Posterior vena cava (tissue), 2 donors: ENCODE measurements around the gene CYBRD1. TPM values are rescaled to one million over a fixed set of nuclear protein-coding genes. Genes with fewer than 3 reads are reported as not detected.

ENCODE experiments used
- DNase-seq: peaks from one replicate; pipeline ENCODE4 v3.0.0-alpha.2; 2020; ENCODE audit warnings: low spot score
- intact Hi-C, 2 donors: fragments of 100-400 bp; cut with DNase I; formaldehyde crosslinking; loops; one replicate each; pipeline versions ENCODE4 v1.14.1 to v1.14.2; 2022 to 2023
- total RNA-seq, 2 donors: library from RNA; stranded (reverse); fragmentation: NEBNext Ultra II Directional; extraction: Animal tissue kit (Norgen Biotek cat#: 25700); gene quantifications; one replicate each; pipeline ENCODE4 v1.2.1, GENCODE V29; 2021
- donor health status: DM: yes; HTN: yes; CAD: no.
- donor health status: DM: yes; HTN: yes; CAD: no.

Gene CYBRD1
- total RNA-seq, 2 donors from 2014 or later, result 212 to 296 TPM

GRCh38 chr2:171587567-171587966, 65.3 kb downstream of the CYBRD1 start:
- intact Hi-C loops, result no loop called here
- DNase-seq, result no peak

GRCh38 chr2:171590116-171590515, 67.8 kb downstream of the CYBRD1 start:
- no peak for DNase-seq
- intact Hi-C loops, result no loop called here

- intact Hi-C loops, result no loop called here
- no peak for DNase-seq
Measured at GRCh38 chr2:171592036-171592555, 69.8 kb downstream of the CYBRD1 start.

GRCh38 chr2:171595456-171595855, 73.2 kb downstream of the CYBRD1 start:
- no peak for DNase-seq
- intact Hi-C loops, result no loop called here

- intact Hi-C loops, result no loop called here
- DNase-seq, result no peak
Measured at GRCh38 chr2:171595896-171596295, 73.6 kb downstream of the CYBRD1 start.

- intact Hi-C loops, result no loop called here
- no peak for DNase-seq
Measured at GRCh38 chr2:171598713-171599319, 76.5 kb downstream of the CYBRD1 start.

- intact Hi-C loops, result no loop called here
- DNase-seq, result no peak
Measured at GRCh38 chr2:171600126-171600525, 77.9 kb downstream of the CYBRD1 start.

GRCh38 chr2:171602352-171602751, 80.1 kb downstream of the CYBRD1 start:
- intact Hi-C loops, result no loop called here
- DNase-seq, result no peak

Other genes starting within 250 kb of the CYBRD1 start
- 10 to 100 TPM; 19.8 to 27.2 TPM for gene METTL8, start 88.5 kb upstream of the CYBRD1 start, total RNA-seq
- gene DCAF17, start 88.2 kb upstream of the CYBRD1 start, total RNA-seq, result 10 to 100 TPM; 19.2 TPM
- 10 to 100 TPM; 89.2 to 92.3 TPM for gene DYNC1I2, start 165.0 kb downstream of the CYBRD1 start, total RNA-seq